Adrenal gland (tissue), 12 donors: ENCODE data around the gene CTDSPL. TPM values are rescaled to one million over a fixed set of nuclear protein-coding genes. Genes with fewer than 3 reads are reported as not detected.

Source experiments
- DNase-seq, 7 donors: peaks; one replicate each; pipeline ENCODE4 v3.0.0-alpha.2; 2019 to 2020
- H3K27ac ChIP-seq, 5 donors: fragments of 200-600 bp; sonication (generic) in 4 of 5; 1 replicate in 3 of 5; 2 replicates in 2 of 5; pipeline versions ENCODE4 v1.5.1 to v1.8.0; 2016 to 2020; ENCODE audit warnings: mild to moderate bottlenecking in 1 of 5
- H3K27me3 ChIP-seq: fragments of 200-600 bp; 2 replicates; pipeline ENCODE4 v1.8.0; 2021
- H3K36me3 ChIP-seq, 2 donors: fragments of 200-600 bp; replicated peaks in 1 of 2; 1 replicate in 1 of 2; 2 replicates in 1 of 2; pipeline versions ENCODE4 v1.5.1 to v1.8.0; 2018 to 2022
- H3K4me1 ChIP-seq, 2 donors: fragments of 200-600 bp; replicated peaks in 1 of 2; 1 replicate in 1 of 2; 2 replicates in 1 of 2; pipeline versions ENCODE4 v1.5.1 to v1.8.0; 2018 to 2021
- H3K4me3 ChIP-seq, 4 donors: fragments of 200-600 bp; sonication (generic) in 3 of 4; one replicate each; pipeline ENCODE4 v1.5.1; 2016 to 2018
- H3K9me3 ChIP-seq, 3 donors: fragments of 200-600 bp; sonication (generic) in 1 of 3; replicated peaks in 1 of 3; 1 replicate in 2 of 3; 2 replicates in 1 of 3; pipeline versions ENCODE4 v1.5.1 to v1.8.0; 2016 to 2021
- POLR2A ChIP-seq, 2 donors: fragments of 450-650 bp; IDR thresholded peaks; one replicate each; pipeline ENCODE4 v1.6.1; 2017; ENCODE audit warnings: antibody characterized with exemption in 2 of 2, mild to moderate bottlenecking in 2 of 2, moderate library complexity in 1 of 2
- WGBS, 4 donors: extraction: QIAGEN DNeasy Blood & Tissue Kit in 2 of 4; methylation state at CpG; one replicate each; pipeline versions ENCODE4 v1.1.5 to v1.1.7; 2013 to 2017; 5-methylcytosine and 5-hydroxymethylcytosine counted together
- intact Hi-C, 2 donors: fragments of 100-400 bp; cut with DNase I; formaldehyde crosslinking; loops; one replicate each; pipeline versions ENCODE4 v1.14.1 to v1.15.0; 2022 to 2023
- polyA plus RNA-seq, 3 donors: library from polyadenylated mRNA; stranded (reverse); fragments of 200-250 nt in 2 of 3; fragments of 350-450 nt in 1 of 3; fragmentation: Illumina TruSeq in 1 of 3; extraction: RNeasy Lipid Tissue Mini Kit (QIAGEN cat#74804) in 1 of 3; gene quantifications; one replicate each; pipeline ENCODE4 v1.2.3, GENCODE V29; 2013 to 2014
- total RNA-seq, 9 donors: library from RNA; depleted of rRNA in 4 of 9; stranded (reverse); fragments of >200 nt in 4 of 9; fragments of 120-200 nt in 1 of 9; fragmentation: NEBNext Ultra II Directional in 1 of 9; extraction: Animal tissue kit (Norgen Biotek cat#: 25700) in 1 of 9; gene quantifications; one replicate each; pipeline versions ENCODE4 v1.1.0 to v1.2.4, GENCODE V29; 2013 to 2023
- TF ChIP-seq, protein P1 (sequence below), 6 experiments: fragments of 450-650 bp in 4 of 6; fragments of 200-600 bp in 2 of 6; sonication (generic) in 1 of 6; IDR thresholded peaks; 1 replicate in 5 of 6; 2 replicates in 1 of 6; pipeline versions ENCODE4 v1.5.1 to v1.8.0; 2016 to 2021; ENCODE audit warnings: antibody characterized with exemption in 6 of 6, mild to moderate bottlenecking in 2 of 6, moderate library complexity in 1 of 6
- donor health status: healthy with polysubstance abuse.
- donor health status: Bipolar disorder and iron deficiency.
- donor health status: DM: yes; HTN: yes; CAD: no.
- donor health status: DM: no; HTN: no; CAD: no.
- donor health status: DM: no; HTN: no; CAD: no.
- donor health status: DM: yes; HTN: yes; CAD: no.

Gene CTDSPL
- total and polyA plus RNA-seq, 12 donors: 6.4 to 27.7 (median 16.0) TPM

DNA sequence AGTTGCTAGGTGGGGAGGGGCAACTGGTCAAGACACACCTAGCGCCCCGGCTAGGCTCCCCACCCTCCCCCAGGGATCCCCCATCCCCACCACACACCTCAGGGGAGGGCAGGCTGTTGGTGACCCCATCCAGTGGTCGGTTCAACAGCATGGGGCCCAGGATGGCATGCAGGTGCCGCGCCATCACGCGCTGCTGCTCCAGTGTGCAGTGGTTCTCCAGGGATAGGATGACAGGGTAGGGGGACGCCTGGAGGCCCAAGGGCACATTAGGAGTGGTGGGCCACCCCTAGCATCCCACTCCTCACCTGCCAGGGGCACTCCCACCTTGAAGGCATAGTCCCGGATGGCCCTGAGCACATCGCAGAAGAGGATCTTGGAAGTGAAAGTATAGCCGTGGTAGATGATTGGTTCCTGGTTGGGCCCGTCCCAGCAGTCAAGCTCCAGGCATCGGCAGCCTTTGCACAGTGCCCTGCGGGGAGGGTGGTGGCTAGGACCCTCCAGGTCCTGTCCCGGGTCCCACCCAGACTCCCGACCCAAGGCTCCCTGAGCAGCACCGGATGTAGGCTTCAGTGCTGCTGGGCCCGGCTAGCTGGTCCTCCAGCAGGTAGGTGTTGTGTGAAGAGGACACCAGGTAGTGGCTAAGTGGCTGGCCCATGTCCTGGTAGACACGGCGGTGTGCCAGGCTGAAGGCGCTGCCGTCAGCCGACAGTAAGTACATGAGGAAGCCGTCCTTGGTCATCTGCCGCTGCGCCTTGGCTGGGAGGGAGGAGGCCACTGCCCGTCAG lies 148.3 kb downstream of the CTDSPL start:
- H3K27ac ChIP-seq: no peak overlapping the region
- intact Hi-C loops: loop anchor here (5.0 to 10.0 kb wide), 2 partner anchors 105 to 112 kb away; no protein-coding TSS in a partner anchor
- 83 to 94% (median 90%) methylated on average over 16 to 27 of the region's 27 CpGs for WGBS, 4 donors
- no peaks in the 10 kb centered on the region for H3K9me3 ChIP-seq
- H3K36me3 ChIP-seq: peaks cover 0 to 34% of the 10 kb centered on the region in 2 donors
- no peak for TF ChIP-seq POLR2A (IDR thresholded peaks at IDR 0.05)
- TF ChIP-seq, protein P1, sequence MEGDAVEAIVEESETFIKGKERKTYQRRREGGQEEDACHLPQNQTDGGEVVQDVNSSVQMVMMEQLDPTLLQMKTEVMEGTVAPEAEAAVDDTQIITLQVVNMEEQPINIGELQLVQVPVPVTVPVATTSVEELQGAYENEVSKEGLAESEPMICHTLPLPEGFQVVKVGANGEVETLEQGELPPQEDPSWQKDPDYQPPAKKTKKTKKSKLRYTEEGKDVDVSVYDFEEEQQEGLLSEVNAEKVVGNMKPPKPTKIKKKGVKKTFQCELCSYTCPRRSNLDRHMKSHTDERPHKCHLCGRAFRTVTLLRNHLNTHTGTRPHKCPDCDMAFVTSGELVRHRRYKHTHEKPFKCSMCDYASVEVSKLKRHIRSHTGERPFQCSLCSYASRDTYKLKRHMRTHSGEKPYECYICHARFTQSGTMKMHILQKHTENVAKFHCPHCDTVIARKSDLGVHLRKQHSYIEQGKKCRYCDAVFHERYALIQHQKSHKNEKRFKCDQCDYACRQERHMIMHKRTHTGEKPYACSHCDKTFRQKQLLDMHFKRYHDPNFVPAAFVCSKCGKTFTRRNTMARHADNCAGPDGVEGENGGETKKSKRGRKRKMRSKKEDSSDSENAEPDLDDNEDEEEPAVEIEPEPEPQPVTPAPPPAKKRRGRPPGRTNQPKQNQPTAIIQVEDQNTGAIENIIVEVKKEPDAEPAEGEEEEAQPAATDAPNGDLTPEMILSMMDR (IDR thresholded peaks at IDR 0.05): no peak
- DNase-seq: no peak
- H3K27me3 ChIP-seq: no peaks in the 10 kb centered on the region
- no peak overlapping the region for H3K4me3 ChIP-seq
- H3K4me1 ChIP-seq: no peaks in the 10 kb centered on the region

DNA sequence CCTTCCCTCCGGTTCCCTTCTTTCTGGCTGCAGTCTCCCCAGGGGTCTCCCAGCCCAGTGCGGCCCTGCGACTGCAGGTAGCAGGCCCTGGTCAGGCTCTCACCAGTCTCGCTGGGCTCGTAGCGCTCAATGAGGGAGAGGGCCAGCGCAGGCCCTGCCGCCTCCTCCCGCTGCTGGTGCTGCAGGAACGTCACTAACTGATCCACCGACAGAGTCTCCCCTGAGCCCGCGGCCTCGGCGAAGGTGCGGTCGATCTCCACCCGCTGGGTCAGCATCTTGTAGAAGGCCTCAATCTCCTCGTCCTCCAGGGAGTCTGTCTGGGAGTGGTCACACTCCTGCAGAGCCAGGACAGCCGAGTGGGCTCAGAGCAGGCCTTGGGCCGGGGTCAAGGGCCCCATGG lies 149.4 kb downstream of the CTDSPL start:
- TF ChIP-seq, protein P1 (IDR thresholded peaks at IDR 0.05): no peak
- TF ChIP-seq POLR2A (IDR thresholded peaks at IDR 0.05): no peak
- intact Hi-C loops: no loop called here
- WGBS, 4 donors: 85 to 97% (median 94%) methylated on average over 16 to 21 of the region's 21 CpGs
- DNase-seq: no peak
- H3K36me3 ChIP-seq: peaks cover 0 to 44% of the 10 kb centered on the region in 2 donors
- no peaks in the 10 kb centered on the region for H3K27me3 ChIP-seq
- no peaks in the 10 kb centered on the region for H3K9me3 ChIP-seq
- H3K4me3 ChIP-seq: no peak overlapping the region
- no peaks in the 10 kb centered on the region for H3K4me1 ChIP-seq
- no peak overlapping the region for H3K27ac ChIP-seq

DNA sequence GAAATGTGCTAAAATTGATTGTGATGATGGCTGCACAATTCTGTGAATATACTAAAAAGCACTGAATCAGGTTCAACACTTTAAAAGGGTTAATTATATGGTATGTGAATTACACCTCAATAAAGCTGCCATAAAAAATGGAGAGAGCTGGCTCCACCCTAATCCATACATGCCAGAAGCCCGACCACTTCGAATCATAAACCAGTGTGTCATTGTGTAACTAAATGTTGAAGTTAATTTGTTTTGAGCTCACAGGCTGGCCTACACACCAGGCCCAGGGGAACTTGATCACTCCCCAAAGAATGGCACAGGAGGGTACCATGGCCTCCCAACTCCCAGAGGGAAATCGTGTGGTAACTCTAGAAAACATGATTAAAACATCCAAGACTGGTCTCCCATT lies 153.8 kb downstream of the CTDSPL start:
- no peak for DNase-seq
- Histone ChIP-seq H3K9me3 (no peaks in the 10 kb centered on the region), H3K27ac (no peak overlapping the region), H3K4me3 (no peak overlapping the region), H3K4me1 (no peaks in the 10 kb centered on the region), H3K27me3 (no peaks in the 10 kb centered on the region), H3K36me3 (peaks cover 0 to 48% of the 10 kb centered on the region in 2 donors)
- TF ChIP-seq, protein P1 (IDR thresholded peaks at IDR 0.05): no peak
- TF ChIP-seq POLR2A (IDR thresholded peaks at IDR 0.05): no peak
- WGBS, 4 donors: 93 to 97% (median 96%) methylated on average over 3 of the region's 3 CpGs
- intact Hi-C loops: no loop called here

DNA sequence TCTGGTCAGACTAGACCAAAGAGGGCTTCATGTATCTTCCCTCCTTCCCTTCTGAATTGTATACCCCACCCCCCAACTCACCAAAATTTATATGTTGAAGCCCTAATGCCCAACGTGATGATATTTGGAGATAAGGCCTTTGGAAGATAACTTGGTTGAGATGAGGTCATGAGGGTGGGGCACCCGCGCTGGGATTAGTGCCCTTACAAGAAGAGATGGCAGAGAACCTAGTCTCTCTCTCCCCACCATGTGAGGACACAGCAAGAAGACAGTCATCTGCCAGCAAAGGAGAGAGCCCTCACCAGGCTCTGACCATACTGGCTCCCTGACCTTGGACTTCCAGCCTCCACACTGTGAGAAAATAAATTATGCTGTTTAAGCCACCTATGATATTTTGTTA lies 154.3 kb downstream of the CTDSPL start:
- H3K27ac ChIP-seq: no peak overlapping the region
- TF ChIP-seq POLR2A (IDR thresholded peaks at IDR 0.05): no peak
- TF ChIP-seq, protein P1 (IDR thresholded peaks at IDR 0.05): no peak
- H3K36me3 ChIP-seq: peaks cover 0 to 43% of the 10 kb centered on the region in 2 donors
- no peaks in the 10 kb centered on the region for H3K27me3 ChIP-seq
- intact Hi-C loops: no loop called here
- no peak overlapping the region for H3K4me3 ChIP-seq
- no peaks in the 10 kb centered on the region for H3K9me3 ChIP-seq
- no peaks in the 10 kb centered on the region for H3K4me1 ChIP-seq
- WGBS, 4 donors: 90 to 97% (median 95%) methylated on average over 3 of the region's 3 CpGs
- no peak for DNase-seq
